Measurements from ENCODE around the gene SEMA4D. TPM values are rescaled to one million over a fixed set of nuclear protein-coding genes. Genes with fewer than 3 reads are reported as not detected.

Gene SEMA4D
- total RNA-seq, 1 experiment from 2014 or later = 48.4 TPM

- intact Hi-C loops (cut with micrococcal nuclease; ENCODE audit: unreplicated experiment) = no loop called here
- Histone ChIP-seq H3K9me2 (ENCODE audit: insufficient read depth) (no peaks in the 10 kb centered on the region), H3K36me3 (ENCODE audit: low read depth) (no peaks in the 10 kb centered on the region), H3K4me2 (no peak overlapping the region), H4K20me1 (ENCODE audit: insufficient read depth) (peaks cover 6% of the 10 kb centered on the region; the same call in 1 of the 2 replicates), H3K4me3 (no peak overlapping the region), H3K4me1 (replicated peaks; ENCODE audit: insufficient read depth) (peaks cover 6% of the 10 kb centered on the region; the same call in 1 of the 2 replicates), H3F3A (ENCODE audit: insufficient read depth, low read depth) (no peaks in the 10 kb centered on the region; the same call in 1 of the 2 replicates), H3K27me3 (ENCODE audit: insufficient read depth, low read depth) (no peaks in the 10 kb centered on the region), H3K9me3 (ENCODE audit: insufficient read depth, low read depth) (no peaks in the 10 kb centered on the region), H2AFZ (no peak overlapping the region), H3K27ac (no peak overlapping the region), H3K79me2 (ENCODE audit: low read depth) (no peaks in the 10 kb centered on the region)
- ChIA-PET POLR2A (ENCODE audit: unreplicated experiment) (no interaction called here), CTCF (no interaction called here)
- TF ChIP-seq EZH2 (IDR thresholded peaks at IDR 0.05; ENCODE audit: low read depth) (no peak), CTCF (conservative IDR thresholded peaks at IDR 0.05) (no peak)
- no peak for DNase-seq
- BruUV-seq (replicated peaks) = no TSS peak
Observed at GRCh38 chr9:89462199-89462598, 35.7 kb downstream of the SEMA4D start.

GRCh38 chr9:89461265-89461664 is 36.6 kb downstream of the SEMA4D start:
- no peaks in the 10 kb centered on the region for H3K27me3 ChIP-seq (ENCODE audit: insufficient read depth, low read depth)
- no peaks in the 10 kb centered on the region for H3K79me2 ChIP-seq (ENCODE audit: low read depth)
- H3K4me3 ChIP-seq = no peak overlapping the region
- CTCF ChIA-PET = no interaction called here
- no peak for TF ChIP-seq EZH2 (IDR thresholded peaks at IDR 0.05; ENCODE audit: low read depth)
- TF ChIP-seq CTCF (conservative IDR thresholded peaks at IDR 0.05) = no peak
- BruUV-seq (replicated peaks) = no TSS peak
- no peak overlapping the region for H3K27ac ChIP-seq
- no peak overlapping the region for H2AFZ ChIP-seq
- no peaks in the 10 kb centered on the region for H3K9me3 ChIP-seq (ENCODE audit: insufficient read depth, low read depth)
- peaks cover 6% of the 10 kb centered on the region; the same call in 1 of the 2 replicates for H3K4me1 ChIP-seq (replicated peaks; ENCODE audit: insufficient read depth)
- no peak overlapping the region for H3K4me2 ChIP-seq
- no peak for DNase-seq
- POLR2A ChIA-PET (ENCODE audit: unreplicated experiment) = no interaction called here
- no peaks in the 10 kb centered on the region for H3K36me3 ChIP-seq (ENCODE audit: low read depth)
- intact Hi-C loops (cut with micrococcal nuclease; ENCODE audit: unreplicated experiment) = no loop called here
- no peaks in the 10 kb centered on the region; the same call in 1 of the 2 replicates for H3F3A ChIP-seq (ENCODE audit: insufficient read depth, low read depth)
- H3K9me2 ChIP-seq (ENCODE audit: insufficient read depth) = no peaks in the 10 kb centered on the region
- peaks cover 6% of the 10 kb centered on the region; the same call in 1 of the 2 replicates for H4K20me1 ChIP-seq (ENCODE audit: insufficient read depth)

GRCh38 chr9:89460551-89460950 is 37.4 kb downstream of the SEMA4D start:
- no peaks in the 10 kb centered on the region for H3K36me3 ChIP-seq (ENCODE audit: low read depth)
- H3K79me2 ChIP-seq (ENCODE audit: low read depth) = no peaks in the 10 kb centered on the region
- H3K27me3 ChIP-seq (ENCODE audit: insufficient read depth, low read depth) = no peaks in the 10 kb centered on the region
- H3K4me2 ChIP-seq = no peak overlapping the region
- no peak overlapping the region for H3K27ac ChIP-seq
- H3K4me3 ChIP-seq = no peak overlapping the region
- H4K20me1 ChIP-seq (ENCODE audit: insufficient read depth) = peaks cover 6% of the 10 kb centered on the region; the same call in 1 of the 2 replicates
- no peaks in the 10 kb centered on the region for H3K9me3 ChIP-seq (ENCODE audit: insufficient read depth, low read depth)
- no TSS peak for BruUV-seq (replicated peaks)
- H3K4me1 ChIP-seq (replicated peaks; ENCODE audit: insufficient read depth) = peaks cover 6% of the 10 kb centered on the region; the same call in 1 of the 2 replicates
- H2AFZ ChIP-seq = no peak overlapping the region
- intact Hi-C loops (cut with micrococcal nuclease; ENCODE audit: unreplicated experiment) = no loop called here
- H3K9me2 ChIP-seq (ENCODE audit: insufficient read depth) = no peaks in the 10 kb centered on the region
- ChIA-PET POLR2A (ENCODE audit: unreplicated experiment) (no interaction called here), CTCF (no interaction called here)
- H3F3A ChIP-seq (ENCODE audit: insufficient read depth, low read depth) = no peaks in the 10 kb centered on the region; the same call in 1 of the 2 replicates
- TF ChIP-seq EZH2 (IDR thresholded peaks at IDR 0.05; ENCODE audit: low read depth) (no peak), CTCF (conservative IDR thresholded peaks at IDR 0.05) (no peak)
- DNase-seq = no peak

All from PC-9 (cell line).